Suprapubic skin (tissue), 4 donors: ENCODE measurements around the gene ATP6AP1.

Source experiments
- EP300 ChIP-seq: sonication (generic); formaldehyde crosslinking; IDR thresholded peaks from one replicate; pipeline ENCODE4 v1.6.1; 2017; ENCODE audit warnings: antibody characterized with exemption
- POLR2A ChIP-seq, 2 donors: fragments of 450-650 bp; IDR thresholded peaks; one replicate each; pipeline ENCODE4 v1.6.1; 2017; ENCODE audit warnings: antibody characterized with exemption in 2 of 2, mild to moderate bottlenecking in 2 of 2, moderate library complexity in 2 of 2
- POLR2AphosphoS5 ChIP-seq, 3 donors: sonication (generic); formaldehyde crosslinking; IDR thresholded peaks; one replicate each; pipeline ENCODE4 v1.6.1; 2017; ENCODE audit warnings: antibody characterized with exemption in 3 of 3
- TF ChIP-seq, protein P1 (sequence below), 2 donors: fragments of 200-600 bp in 1 of 2; fragments of 450-650 bp in 1 of 2; sonication (generic) in 1 of 2; IDR thresholded peaks; one replicate each; pipeline ENCODE4 v1.5.1; 2016 to 2019; ENCODE audit warnings: antibody characterized with exemption in 2 of 2, mild to moderate bottlenecking in 1 of 2, moderate library complexity in 1 of 2

DNA sequence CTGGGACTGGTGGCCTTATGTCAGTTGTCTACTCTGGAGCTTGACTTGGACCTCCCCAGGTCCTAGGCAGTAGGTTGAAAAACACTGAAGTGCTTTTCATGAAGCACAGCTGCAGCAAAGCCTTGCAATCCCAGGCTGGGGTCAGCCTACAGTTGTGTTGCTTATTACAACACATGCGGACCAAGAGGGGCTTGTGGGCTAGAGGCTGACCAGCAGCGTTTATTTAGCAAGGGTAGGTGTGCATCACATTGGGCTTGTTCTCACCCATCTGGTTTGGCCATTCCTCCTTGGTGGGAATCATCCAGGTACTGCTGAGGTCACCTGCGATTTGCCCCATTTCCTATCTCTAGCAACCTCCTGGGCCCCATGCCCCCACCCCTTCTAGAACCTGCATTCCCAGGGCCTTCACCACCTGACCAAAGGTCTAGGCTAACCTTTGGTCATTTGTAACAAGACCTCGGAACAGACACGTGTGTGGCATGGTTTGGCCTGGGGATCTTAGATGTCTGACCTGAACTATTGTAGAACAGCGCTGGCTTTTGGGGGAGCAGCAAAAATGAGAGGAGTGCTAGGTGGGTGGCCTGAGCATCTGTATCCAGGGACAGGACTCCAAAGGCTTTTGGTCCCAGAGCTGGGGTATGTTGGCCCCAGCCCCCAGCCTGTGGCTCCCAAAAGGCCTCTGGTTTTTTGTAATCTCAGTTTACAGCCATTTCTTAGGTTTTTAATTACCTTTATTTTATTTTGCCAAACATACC is 27.3 kb upstream of the ATP6AP1 start:
- TF ChIP-seq, protein P1, sequence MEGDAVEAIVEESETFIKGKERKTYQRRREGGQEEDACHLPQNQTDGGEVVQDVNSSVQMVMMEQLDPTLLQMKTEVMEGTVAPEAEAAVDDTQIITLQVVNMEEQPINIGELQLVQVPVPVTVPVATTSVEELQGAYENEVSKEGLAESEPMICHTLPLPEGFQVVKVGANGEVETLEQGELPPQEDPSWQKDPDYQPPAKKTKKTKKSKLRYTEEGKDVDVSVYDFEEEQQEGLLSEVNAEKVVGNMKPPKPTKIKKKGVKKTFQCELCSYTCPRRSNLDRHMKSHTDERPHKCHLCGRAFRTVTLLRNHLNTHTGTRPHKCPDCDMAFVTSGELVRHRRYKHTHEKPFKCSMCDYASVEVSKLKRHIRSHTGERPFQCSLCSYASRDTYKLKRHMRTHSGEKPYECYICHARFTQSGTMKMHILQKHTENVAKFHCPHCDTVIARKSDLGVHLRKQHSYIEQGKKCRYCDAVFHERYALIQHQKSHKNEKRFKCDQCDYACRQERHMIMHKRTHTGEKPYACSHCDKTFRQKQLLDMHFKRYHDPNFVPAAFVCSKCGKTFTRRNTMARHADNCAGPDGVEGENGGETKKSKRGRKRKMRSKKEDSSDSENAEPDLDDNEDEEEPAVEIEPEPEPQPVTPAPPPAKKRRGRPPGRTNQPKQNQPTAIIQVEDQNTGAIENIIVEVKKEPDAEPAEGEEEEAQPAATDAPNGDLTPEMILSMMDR (IDR thresholded peaks at IDR 0.05) = no peak
- TF ChIP-seq POLR2AphosphoS5 (IDR thresholded peaks at IDR 0.05) (no peak), EP300 (no peak), POLR2A (IDR thresholded peaks at IDR 0.05) (no peak)
